Right atrium auricular region (tissue), 2 donors: ENCODE data around the gene UNC93B1. TPM values are rescaled to one million over a fixed set of nuclear protein-coding genes. Genes with fewer than 3 reads are reported as not detected.
A peak's percentile ranks its signal among the peaks of the same experiment; 100 is the strongest.

Experiments used
- DNase-seq: peaks from one replicate; pipeline ENCODE4 v3.0.0-alpha.2; 2019; ENCODE audit warnings: low spot score
- H3K27ac ChIP-seq, 2 donors: fragments of 200-600 bp; sonication (generic); 1 replicate in 1 of 2; 2 replicates in 1 of 2; pipeline ENCODE4 v1.5.1; 2016 to 2019
- H3K27me3 ChIP-seq, 2 donors: fragments of 200-600 bp; sonication (generic); one replicate each; pipeline versions ENCODE4 v1.5.1 to v1.6.0; 2017 to 2019
- H3K36me3 ChIP-seq: fragments of 200-600 bp; sonication (generic); one replicate; pipeline ENCODE4 v1.5.1; 2016
- H3K4me1 ChIP-seq, 2 donors: fragments of 200-600 bp; sonication (generic); one replicate each; pipeline versions ENCODE4 v1.5.1 to v1.6.0; 2017 to 2019
- H3K4me3 ChIP-seq, 2 donors: fragments of 200-600 bp; sonication (generic); 1 replicate in 1 of 2; 2 replicates in 1 of 2; pipeline ENCODE4 v1.5.1; 2017 to 2019; ENCODE audit warnings: mild to moderate bottlenecking in 1 of 2, moderate library complexity in 1 of 2
- H3K9me3 ChIP-seq, 2 donors: fragments of 200-600 bp; sonication (generic); one replicate each; pipeline ENCODE4 v1.5.1; 2019
- total RNA-seq, 2 donors: library from RNA; depleted of rRNA; stranded (reverse); fragments of >200 nt; gene quantifications; one replicate each; pipeline ENCODE4 v1.1.0, GENCODE V29; 2016
- TF ChIP-seq, protein P1 (sequence below), 2 donors: fragments of 200-600 bp; sonication (generic); IDR thresholded peaks; one replicate each; pipeline ENCODE4 v1.5.1; 2019; ENCODE audit warnings: antibody characterized with exemption in 2 of 2

UNC93B1 gene
- total RNA-seq, 2 donors from 2014 or later, result 9.2 to 19.7 TPM

DNA sequence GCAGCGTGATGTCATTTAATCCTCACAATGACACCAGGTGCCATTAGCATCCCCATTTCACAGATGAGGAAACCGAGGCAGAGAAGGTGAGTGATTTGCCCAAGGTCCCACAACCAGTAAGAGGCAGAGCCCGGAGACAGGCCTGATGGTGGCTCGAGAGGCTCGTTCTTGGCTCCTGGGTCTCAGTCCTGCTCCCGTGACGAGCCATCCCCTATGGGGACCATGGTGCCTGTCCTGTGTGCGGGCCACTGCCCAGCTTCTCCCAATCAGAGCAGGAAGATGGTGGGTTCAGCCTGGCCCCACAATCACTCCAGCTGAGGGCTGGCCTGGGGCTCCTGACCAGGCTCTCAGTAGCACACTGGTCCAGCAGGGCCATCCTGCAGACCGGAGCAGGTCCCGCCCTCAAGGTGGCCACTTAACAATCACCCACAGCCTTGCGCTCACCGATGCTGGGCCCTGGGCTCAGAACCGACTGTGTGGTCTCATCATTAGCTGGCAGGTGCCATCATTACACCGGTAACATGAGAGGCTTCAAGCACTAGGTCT, 9.8 kb upstream of the UNC93B1 start:
- no peak for DNase-seq

GRCh38 chr11:68012843-68013610, 9.1 kb upstream of the UNC93B1 start:
- H3K36me3 ChIP-seq, result no peaks in the 10 kb centered on the region
- H3K27ac ChIP-seq, result no peak overlapping the region
- no peaks in the 10 kb centered on the region for H3K27me3 ChIP-seq
- no peak for DNase-seq
- no peaks in the 10 kb centered on the region for H3K9me3 ChIP-seq
- no peak overlapping the region for H3K4me3 ChIP-seq
- H3K4me1 ChIP-seq, result peaks cover 0 to 40% of the 10 kb centered on the region in 2 donors
- TF ChIP-seq, protein P1, sequence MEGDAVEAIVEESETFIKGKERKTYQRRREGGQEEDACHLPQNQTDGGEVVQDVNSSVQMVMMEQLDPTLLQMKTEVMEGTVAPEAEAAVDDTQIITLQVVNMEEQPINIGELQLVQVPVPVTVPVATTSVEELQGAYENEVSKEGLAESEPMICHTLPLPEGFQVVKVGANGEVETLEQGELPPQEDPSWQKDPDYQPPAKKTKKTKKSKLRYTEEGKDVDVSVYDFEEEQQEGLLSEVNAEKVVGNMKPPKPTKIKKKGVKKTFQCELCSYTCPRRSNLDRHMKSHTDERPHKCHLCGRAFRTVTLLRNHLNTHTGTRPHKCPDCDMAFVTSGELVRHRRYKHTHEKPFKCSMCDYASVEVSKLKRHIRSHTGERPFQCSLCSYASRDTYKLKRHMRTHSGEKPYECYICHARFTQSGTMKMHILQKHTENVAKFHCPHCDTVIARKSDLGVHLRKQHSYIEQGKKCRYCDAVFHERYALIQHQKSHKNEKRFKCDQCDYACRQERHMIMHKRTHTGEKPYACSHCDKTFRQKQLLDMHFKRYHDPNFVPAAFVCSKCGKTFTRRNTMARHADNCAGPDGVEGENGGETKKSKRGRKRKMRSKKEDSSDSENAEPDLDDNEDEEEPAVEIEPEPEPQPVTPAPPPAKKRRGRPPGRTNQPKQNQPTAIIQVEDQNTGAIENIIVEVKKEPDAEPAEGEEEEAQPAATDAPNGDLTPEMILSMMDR (IDR thresholded peaks at IDR 0.05), result no peak

More for the DNA sequence above, 9.8 kb upstream of the UNC93B1 start:
- H3K4me1 ChIP-seq, result peaks cover 0 to 39% of the 10 kb centered on the region in 2 donors
- no peak overlapping the region for H3K4me3 ChIP-seq
- H3K36me3 ChIP-seq, result no peaks in the 10 kb centered on the region
- H3K9me3 ChIP-seq, result no peaks in the 10 kb centered on the region
- no peaks in the 10 kb centered on the region for H3K27me3 ChIP-seq
- TF ChIP-seq, protein P1 (IDR thresholded peaks at IDR 0.05), result no peak
- H3K27ac ChIP-seq, result no peak overlapping the region

DNA sequence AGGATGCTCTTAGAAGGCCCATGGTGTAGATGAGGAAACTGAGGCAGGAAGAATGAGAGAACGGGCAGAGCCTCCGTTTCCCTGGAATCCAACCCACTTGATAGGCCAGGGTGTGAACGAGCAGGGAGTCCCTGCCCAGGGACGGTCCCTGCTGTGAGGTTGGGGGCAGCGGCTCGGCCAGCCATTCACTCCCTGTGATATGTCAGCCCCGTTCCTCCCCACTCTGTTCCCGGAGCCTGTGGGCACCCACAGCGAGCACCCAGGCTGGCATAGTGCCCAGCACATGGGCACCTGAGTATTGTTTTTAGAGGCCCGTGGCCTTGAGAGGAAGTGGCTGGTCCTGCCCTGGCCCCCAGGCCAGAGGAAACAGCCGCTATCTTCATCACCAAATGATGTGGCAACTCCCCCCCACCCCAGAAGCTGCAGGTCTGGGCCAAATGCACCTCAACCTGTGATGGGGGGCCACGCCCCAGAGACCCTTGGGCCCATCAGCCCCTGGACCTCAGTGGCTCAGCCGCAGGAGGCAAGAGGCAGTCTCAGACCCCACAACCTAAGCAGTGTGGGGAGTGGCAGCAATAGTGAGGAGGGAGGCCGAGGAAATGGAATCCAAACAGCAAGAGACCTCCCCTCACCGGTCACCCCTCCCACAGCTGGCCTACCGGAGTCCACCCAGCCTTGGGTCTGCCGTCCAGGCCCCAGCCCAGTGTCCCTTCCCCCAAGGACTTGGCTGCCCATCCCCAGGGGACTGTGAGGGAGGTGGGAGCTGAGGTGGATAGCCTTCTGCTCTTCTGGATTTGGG, 8.3 kb upstream of the UNC93B1 start:
- TF ChIP-seq, protein P1 (IDR thresholded peaks at IDR 0.05), result no peak
- Histone ChIP-seq H3K27me3 (no peaks in the 10 kb centered on the region), H3K27ac (no peak overlapping the region), H3K36me3 (no peaks in the 10 kb centered on the region), H3K9me3 (no peaks in the 10 kb centered on the region), H3K4me3 (no peak overlapping the region), H3K4me1 (peaks cover 0 to 38% of the 10 kb centered on the region in 2 donors)
- DNase-seq, result no peak

DNA sequence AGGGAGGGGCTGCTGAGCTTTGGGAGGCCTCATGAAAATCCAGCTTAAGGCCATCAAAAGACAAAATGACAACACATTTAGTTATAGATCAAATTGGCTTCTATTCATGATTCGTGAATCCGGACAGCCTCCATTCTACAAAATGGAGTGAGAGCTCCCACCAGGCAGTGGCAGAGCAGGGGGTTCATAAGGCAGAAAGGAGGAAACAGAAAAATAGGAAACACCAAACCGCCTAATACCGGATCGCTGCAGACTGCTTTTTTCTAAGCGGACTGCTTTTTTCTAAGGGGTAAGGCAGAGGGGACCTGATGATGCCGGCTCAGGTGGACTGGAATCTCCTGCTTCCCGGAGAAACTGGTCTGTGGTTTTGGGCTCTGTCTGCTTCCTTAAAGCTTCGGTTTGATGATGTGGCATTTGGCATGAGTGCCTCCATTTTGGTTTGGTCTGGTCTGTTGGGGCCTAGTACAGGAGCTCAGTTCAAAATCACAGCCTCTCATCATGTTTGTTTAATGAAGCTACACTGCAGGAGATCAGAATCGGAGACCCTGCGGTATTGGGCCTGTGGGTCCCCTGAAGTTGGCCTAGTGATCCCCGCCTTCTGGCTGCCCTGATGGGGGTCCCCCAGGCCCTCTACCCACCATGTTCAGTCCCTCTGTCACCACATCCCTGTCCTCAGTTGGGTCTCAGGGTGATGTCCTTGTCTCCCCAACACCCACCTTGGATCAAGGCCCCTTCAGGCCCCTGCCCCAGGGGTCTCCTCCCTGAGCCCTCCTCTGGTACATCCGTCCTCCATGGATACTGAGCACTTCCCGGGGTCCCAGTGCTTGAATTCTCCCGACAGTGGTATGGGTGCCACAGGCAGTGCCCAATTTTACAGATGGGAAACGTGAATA, 7.4 kb upstream of the UNC93B1 start:
- Histone ChIP-seq H3K27ac (peak overlapping the region; percentile 79 to 80), H3K4me3 (peak overlapping the region in 1 of 2 donors; percentile 43), H3K9me3 (no peaks in the 10 kb centered on the region), H3K36me3 (no peaks in the 10 kb centered on the region), H3K27me3 (no peaks in the 10 kb centered on the region), H3K4me1 (peaks cover 0 to 31% of the 10 kb centered on the region in 2 donors)
- TF ChIP-seq, protein P1 (IDR thresholded peaks at IDR 0.05), result no peak
- DNase-seq, result no peak
